HEK293 (cell line): ENCODE data around the gene KARS1.
A peak's percentile ranks its signal among the peaks of the same experiment; 100 is the strongest.

ENCODE experiments used
- BCL11A ChIP-seq: fragments of 450-650 bp; formaldehyde crosslinking; IDR thresholded peaks from 2 replicates; pipeline ENCODE4 v1.5.1; 2016; ENCODE audit warnings: low read depth, missing biosample characterization, missing genetic modification characterization
- BCL11B ChIP-seq: fragments of 450-650 bp; formaldehyde crosslinking; IDR thresholded peaks from 2 replicates; pipeline ENCODE4 v1.5.1; 2016; ENCODE audit warnings: low read depth, missing biosample characterization, missing genetic modification characterization
- FEZF1 ChIP-seq: fragments of 450-650 bp; formaldehyde crosslinking; IDR thresholded peaks from 2 replicates; pipeline ENCODE4 v1.5.1; 2016; ENCODE audit warnings: missing biosample characterization, missing genetic modification characterization
- HOXD13 ChIP-seq: sonication (generic); formaldehyde crosslinking; IDR thresholded peaks from 2 replicates; pipeline ENCODE4 v1.8.0; 2022; ENCODE audit warnings: missing genetic modification reagents, borderline replicate concordance
- MEIS1 ChIP-seq: sonication (generic); formaldehyde crosslinking; IDR thresholded peaks from 2 replicates; pipeline ENCODE4 v1.8.1; 2022; ENCODE audit warnings: missing genetic modification reagents, mild to moderate bottlenecking, borderline replicate concordance
- PRDM1 ChIP-seq: fragments of 450-650 bp; formaldehyde crosslinking; IDR thresholded peaks from 2 replicates; pipeline ENCODE4; 2016; ENCODE audit warnings: missing biosample characterization, missing genetic modification characterization
- SP3 ChIP-seq: fragments of 450-650 bp; formaldehyde crosslinking; IDR thresholded peaks from 2 replicates; pipeline ENCODE4 v1.5.1; 2016; ENCODE audit warnings: missing biosample characterization, missing genetic modification characterization
- SP7 ChIP-seq: fragments of 450-650 bp; formaldehyde crosslinking; IDR thresholded peaks from 2 replicates; pipeline ENCODE4 v1.5.1; 2016; ENCODE audit warnings: missing biosample characterization, missing genetic modification characterization
- YY2 ChIP-seq: fragments of 450-650 bp; formaldehyde crosslinking; IDR thresholded peaks from 2 replicates; pipeline ENCODE4 v1.5.1; 2016; ENCODE audit warnings: missing biosample characterization, missing genetic modification characterization
- ZBTB21 ChIP-seq: fragments of 450-650 bp; formaldehyde crosslinking; IDR thresholded peaks from 2 replicates; pipeline ENCODE4 v1.5.1; 2017; ENCODE audit warnings: missing biosample characterization, missing genetic modification characterization
- ZBTB7A ChIP-seq: fragments of 450-650 bp; formaldehyde crosslinking; IDR thresholded peaks from 2 replicates; pipeline ENCODE4 v1.5.1; 2016; ENCODE audit warnings: low read depth, missing biosample characterization, missing genetic modification characterization
- ZFP3 ChIP-seq: fragments of 450-650 bp; formaldehyde crosslinking; IDR thresholded peaks from 2 replicates; pipeline ENCODE4 v1.5.1; 2016; ENCODE audit warnings: low read depth, missing biosample characterization, missing genetic modification characterization
- ZFP37 ChIP-seq: fragments of 450-650 bp; formaldehyde crosslinking; IDR thresholded peaks from 2 replicates; pipeline ENCODE4 v1.5.1; 2016; ENCODE audit warnings: missing biosample characterization, missing genetic modification characterization
- ZFP69B ChIP-seq: fragments of 450-650 bp; formaldehyde crosslinking; IDR thresholded peaks from 2 replicates; pipeline ENCODE4 v1.5.1; 2016; ENCODE audit warnings: missing biosample characterization, missing genetic modification characterization
- ZNF10 ChIP-seq: fragments of 450-650 bp; formaldehyde crosslinking; IDR thresholded peaks from 2 replicates; pipeline ENCODE4 v1.5.1; 2017; ENCODE audit warnings: missing biosample characterization, missing genetic modification characterization
- ZNF133 ChIP-seq: fragments of 450-650 bp; formaldehyde crosslinking; IDR thresholded peaks from 2 replicates; pipeline ENCODE4 v1.5.1; 2016; ENCODE audit warnings: missing biosample characterization, missing genetic modification characterization
- ZNF23 ChIP-seq: fragments of 450-650 bp; formaldehyde crosslinking; IDR thresholded peaks from 2 replicates; pipeline ENCODE4 v1.5.1; 2016; ENCODE audit warnings: missing biosample characterization, missing genetic modification characterization, borderline replicate concordance
- ZNF350 ChIP-seq: fragments of 450-650 bp; formaldehyde crosslinking; IDR thresholded peaks from 2 replicates; pipeline ENCODE4 v1.5.0; 2017; ENCODE audit warnings: missing biosample characterization, mild to moderate bottlenecking, missing genetic modification characterization
- ZNF354C ChIP-seq: fragments of 450-650 bp; formaldehyde crosslinking; IDR thresholded peaks from 2 replicates; pipeline ENCODE4 v1.5.1; 2016; ENCODE audit warnings: missing biosample characterization, missing genetic modification characterization, low read depth, borderline replicate concordance
- ZNF366 ChIP-seq: fragments of 450-650 bp; formaldehyde crosslinking; conservative IDR thresholded peaks from 2 replicates; pipeline ENCODE4 v1.5.1; 2016; ENCODE audit warnings: missing biosample characterization, missing genetic modification characterization
- ZNF37A ChIP-seq: fragments of 450-650 bp; IDR thresholded peaks from 2 replicates; pipeline ENCODE4 v1.5.1; 2018; ENCODE audit warnings: missing biosample characterization, missing genetic modification characterization
- ZNF398 ChIP-seq: fragments of 450-650 bp; formaldehyde crosslinking; IDR thresholded peaks from 2 replicates; pipeline ENCODE4 v1.5.1; 2017; ENCODE audit warnings: missing biosample characterization, missing genetic modification characterization
- ZNF521 ChIP-seq: fragments of 450-650 bp; formaldehyde crosslinking; IDR thresholded peaks from 2 replicates; pipeline ENCODE4 v1.5.1; 2017; ENCODE audit warnings: missing biosample characterization, mild to moderate bottlenecking, missing genetic modification characterization
- ZNF623 ChIP-seq: fragments of 450-650 bp; formaldehyde crosslinking; IDR thresholded peaks from 2 replicates; pipeline ENCODE4 v1.5.1; 2016; ENCODE audit warnings: missing biosample characterization, missing genetic modification characterization
- ZNF624 ChIP-seq: fragments of 450-650 bp; formaldehyde crosslinking; IDR thresholded peaks from 2 replicates; pipeline ENCODE4 v1.5.1; 2017; ENCODE audit warnings: missing biosample characterization, missing genetic modification characterization
- ZNF677 ChIP-seq: fragments of 450-650 bp; IDR thresholded peaks from 2 replicates; pipeline ENCODE4 v1.5.0; 2018; ENCODE audit warnings: missing biosample characterization, mild to moderate bottlenecking, missing genetic modification characterization, moderate library complexity
- ZNF837 ChIP-seq: fragments of 450-650 bp; formaldehyde crosslinking; IDR thresholded peaks from 2 replicates; pipeline ENCODE4 v1.5.1; 2016; ENCODE audit warnings: missing biosample characterization, missing genetic modification characterization
- ZNF843 ChIP-seq: fragments of 450-650 bp; formaldehyde crosslinking; IDR thresholded peaks from 2 replicates; pipeline ENCODE4 v1.5.1; 2016; ENCODE audit warnings: missing biosample characterization, missing genetic modification characterization
- ZSCAN18 ChIP-seq: fragments of 450-650 bp; formaldehyde crosslinking; IDR thresholded peaks from 2 replicates; pipeline ENCODE4 v1.5.1; 2016; ENCODE audit warnings: missing biosample characterization, missing genetic modification characterization
- TF ChIP-seq, protein P1 (sequence below): fragments of 450-650 bp; formaldehyde crosslinking; IDR thresholded peaks from 2 replicates; pipeline ENCODE4 v1.5.1; 2016; ENCODE audit warnings: missing biosample characterization, missing genetic modification characterization
- TF ChIP-seq, protein P2 (sequence below): fragments of 450-650 bp; formaldehyde crosslinking; IDR thresholded peaks from 2 replicates; pipeline ENCODE4 v1.5.1; 2016; ENCODE audit warnings: missing biosample characterization, missing genetic modification characterization
- TF ChIP-seq, protein P3 (sequence below): fragments of 450-650 bp; IDR thresholded peaks from 2 replicates; pipeline ENCODE4 v1.5.1; 2018; ENCODE audit warnings: missing biosample characterization, missing genetic modification characterization
- TF ChIP-seq, protein P4 (sequence below): fragments of 450-650 bp; formaldehyde crosslinking; IDR thresholded peaks from 2 replicates; pipeline ENCODE4 v1.5.1; 2017; ENCODE audit warnings: missing biosample characterization, missing genetic modification characterization

KARS1 gene

DNA sequence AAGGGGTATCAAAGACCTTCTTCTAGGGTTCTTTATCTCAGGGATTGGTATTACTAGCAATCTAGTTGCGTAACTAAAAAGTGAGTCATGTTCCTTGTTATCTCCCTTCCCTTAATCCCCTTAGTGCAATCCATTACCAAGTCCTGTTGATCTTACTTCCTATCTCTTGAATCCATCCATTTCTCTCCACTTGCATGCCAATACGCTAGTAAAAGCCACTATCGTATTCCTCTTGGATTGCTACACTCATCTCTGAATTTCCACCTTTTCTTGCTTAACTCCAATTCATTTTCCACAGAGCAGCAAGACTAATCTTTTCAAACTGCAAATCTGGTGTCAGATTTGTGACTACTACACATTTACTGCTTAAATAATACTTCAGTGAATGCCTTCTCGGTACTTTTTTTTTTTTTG lies 22.5 kb downstream of the KARS1 start (continued):
- TF ChIP-seq, protein P1, sequence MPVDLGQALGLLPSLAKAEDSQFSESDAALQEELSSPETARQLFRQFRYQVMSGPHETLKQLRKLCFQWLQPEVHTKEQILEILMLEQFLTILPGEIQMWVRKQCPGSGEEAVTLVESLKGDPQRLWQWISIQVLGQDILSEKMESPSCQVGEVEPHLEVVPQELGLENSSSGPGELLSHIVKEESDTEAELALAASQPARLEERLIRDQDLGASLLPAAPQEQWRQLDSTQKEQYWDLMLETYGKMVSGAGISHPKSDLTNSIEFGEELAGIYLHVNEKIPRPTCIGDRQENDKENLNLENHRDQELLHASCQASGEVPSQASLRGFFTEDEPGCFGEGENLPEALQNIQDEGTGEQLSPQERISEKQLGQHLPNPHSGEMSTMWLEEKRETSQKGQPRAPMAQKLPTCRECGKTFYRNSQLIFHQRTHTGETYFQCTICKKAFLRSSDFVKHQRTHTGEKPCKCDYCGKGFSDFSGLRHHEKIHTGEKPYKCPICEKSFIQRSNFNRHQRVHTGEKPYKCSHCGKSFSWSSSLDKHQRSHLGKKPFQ = no peak
- TF ChIP-seq SP3 (tag by site-specific recombination) = no peak
- TF ChIP-seq ZNF10 = no peak
- TF ChIP-seq FEZF1 = peak; percentile 49; the same call in 1 of the 2 replicates
- no peak for TF ChIP-seq HOXD13 (CRISPR knock-in tag)
- TF ChIP-seq ZBTB7A (tag by site-specific recombination) = no peak
- 0 out of 2 replicates have a peak, but pooled peaks have one; percentile 18 for TF ChIP-seq ZFP69B (tag by site-specific recombination)
- TF ChIP-seq ZNF37A (tag by site-specific recombination) = no peak
- no peak for TF ChIP-seq ZNF354C (tag by site-specific recombination)
- no peak for TF ChIP-seq MEIS1 (CRISPR knock-in tag)
- TF ChIP-seq ZFP3 (tag by site-specific recombination) = no peak
- TF ChIP-seq, protein P2, sequence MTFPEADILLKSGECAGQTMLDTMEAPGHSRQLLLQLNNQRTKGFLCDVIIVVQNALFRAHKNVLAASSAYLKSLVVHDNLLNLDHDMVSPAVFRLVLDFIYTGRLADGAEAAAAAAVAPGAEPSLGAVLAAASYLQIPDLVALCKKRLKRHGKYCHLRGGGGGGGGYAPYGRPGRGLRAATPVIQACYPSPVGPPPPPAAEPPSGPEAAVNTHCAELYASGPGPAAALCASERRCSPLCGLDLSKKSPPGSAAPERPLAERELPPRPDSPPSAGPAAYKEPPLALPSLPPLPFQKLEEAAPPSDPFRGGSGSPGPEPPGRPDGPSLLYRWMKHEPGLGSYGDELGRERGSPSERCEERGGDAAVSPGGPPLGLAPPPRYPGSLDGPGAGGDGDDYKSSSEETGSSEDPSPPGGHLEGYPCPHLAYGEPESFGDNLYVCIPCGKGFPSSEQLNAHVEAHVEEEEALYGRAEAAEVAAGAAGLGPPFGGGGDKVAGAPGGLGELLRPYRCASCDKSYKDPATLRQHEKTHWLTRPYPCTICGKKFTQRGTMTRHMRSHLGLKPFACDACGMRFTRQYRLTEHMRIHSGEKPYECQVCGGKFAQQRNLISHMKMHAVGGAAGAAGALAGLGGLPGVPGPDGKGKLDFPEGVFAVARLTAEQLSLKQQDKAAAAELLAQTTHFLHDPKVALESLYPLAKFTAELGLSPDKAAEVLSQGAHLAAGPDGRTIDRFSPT (tag by site-specific recombination) = peak; percentile 44; the same call in 1 of the 2 replicates
- TF ChIP-seq ZNF366 (tag by site-specific recombination) = peak; percentile 83
- no peak for TF ChIP-seq ZNF350 (tag by site-specific recombination)
- TF ChIP-seq, protein P3, sequence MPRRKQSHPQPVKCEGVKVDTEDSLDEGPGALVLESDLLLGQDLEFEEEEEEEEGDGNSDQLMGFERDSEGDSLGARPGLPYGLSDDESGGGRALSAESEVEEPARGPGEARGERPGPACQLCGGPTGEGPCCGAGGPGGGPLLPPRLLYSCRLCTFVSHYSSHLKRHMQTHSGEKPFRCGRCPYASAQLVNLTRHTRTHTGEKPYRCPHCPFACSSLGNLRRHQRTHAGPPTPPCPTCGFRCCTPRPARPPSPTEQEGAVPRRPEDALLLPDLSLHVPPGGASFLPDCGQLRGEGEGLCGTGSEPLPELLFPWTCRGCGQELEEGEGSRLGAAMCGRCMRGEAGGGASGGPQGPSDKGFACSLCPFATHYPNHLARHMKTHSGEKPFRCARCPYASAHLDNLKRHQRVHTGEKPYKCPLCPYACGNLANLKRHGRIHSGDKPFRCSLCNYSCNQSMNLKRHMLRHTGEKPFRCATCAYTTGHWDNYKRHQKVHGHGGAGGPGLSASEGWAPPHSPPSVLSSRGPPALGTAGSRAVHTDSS (tag by site-specific recombination) = no peak
- TF ChIP-seq ZNF521 = no peak
- TF ChIP-seq ZNF623 (tag by site-specific recombination) = no peak
- TF ChIP-seq ZNF837 (tag by site-specific recombination) = no peak
- peak; percentile 28; the same call in 1 of the 2 replicates for TF ChIP-seq BCL11B (tag by site-specific recombination)
- TF ChIP-seq YY2 = no peak
- TF ChIP-seq ZNF624 (tag by site-specific recombination) = no peak
- peak; percentile 93 for TF ChIP-seq PRDM1 (tag by site-specific recombination)
- TF ChIP-seq SP7 (tag by site-specific recombination) = peak; percentile 80
- TF ChIP-seq ZNF843 (tag by site-specific recombination) = peak; percentile 69; the same call in 1 of the 2 replicates
- peak; percentile 76 for TF ChIP-seq ZNF398
- TF ChIP-seq, protein P4, sequence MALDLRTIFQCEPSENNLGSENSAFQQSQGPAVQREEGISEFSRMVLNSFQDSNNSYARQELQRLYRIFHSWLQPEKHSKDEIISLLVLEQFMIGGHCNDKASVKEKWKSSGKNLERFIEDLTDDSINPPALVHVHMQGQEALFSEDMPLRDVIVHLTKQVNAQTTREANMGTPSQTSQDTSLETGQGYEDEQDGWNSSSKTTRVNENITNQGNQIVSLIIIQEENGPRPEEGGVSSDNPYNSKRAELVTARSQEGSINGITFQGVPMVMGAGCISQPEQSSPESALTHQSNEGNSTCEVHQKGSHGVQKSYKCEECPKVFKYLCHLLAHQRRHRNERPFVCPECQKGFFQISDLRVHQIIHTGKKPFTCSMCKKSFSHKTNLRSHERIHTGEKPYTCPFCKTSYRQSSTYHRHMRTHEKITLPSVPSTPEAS (tag by site-specific recombination) = no peak
- TF ChIP-seq ZFP37 = no peak
- no peak for TF ChIP-seq ZNF23
- TF ChIP-seq ZBTB21 (tag by site-specific recombination) = no peak
- TF ChIP-seq ZNF677 (tag by site-specific recombination) = no peak
- peak; percentile 68; the same call in 1 of the 2 replicates for TF ChIP-seq BCL11A (tag by site-specific recombination)
- TF ChIP-seq ZNF133 (tag by site-specific recombination) = no peak
- 0 out of 2 replicates have a peak, but pooled peaks have one; percentile 7 for TF ChIP-seq ZSCAN18
